HEK293 (cell line): ENCODE measurements around the gene DPP6.

Source experiments
- CTCF ChIA-PET: fragments of 350-600 bp; formaldehyde crosslinking; extraction: SDS; loops from one replicate; lab custom pipeline; 2021; ENCODE audit warnings: antibody characterized with exemption; lab: Yijun Ruan, JAX
- POLR2A ChIA-PET: fragments of 300-600 bp; formaldehyde crosslinking; extraction: SDS; loops from one replicate; lab custom pipeline; 2020; ENCODE audit warnings: antibody characterized with exemption, inconsistent platforms; lab: Yijun Ruan, JAX
- H3K27ac ChIP-seq: fragments of 200-500 bp; sonication (Bioruptor generic); 2 replicates; pipeline ENCODE4 v1.5.1; 2014; ENCODE audit warnings: low read depth, low read length, control low read depth, inconsistent platforms; ENCODE audit errors: extremely low read depth
- H3K36me3 ChIP-seq, 2 experiments: fragments of 200-500 bp in 1 of 2; sonication (Bioruptor generic) in 1 of 2; 1 replicate in 1 of 2; 2 replicates in 1 of 2; pipeline ENCODE4 v1.5.1; 2014 to 2017; ENCODE audit warnings: inconsistent platforms in 2 of 2, low read length in 2 of 2; ENCODE audit not compliant: control insufficient read depth in 2 of 2, insufficient read depth in 1 of 2
- H3K4me1 ChIP-seq: fragments of 200-500 bp; sonication (Bioruptor generic); 2 replicates; pipeline ENCODE4 v1.5.1; 2014; ENCODE audit warnings: mild to moderate bottlenecking, low read length, inconsistent platforms; ENCODE audit not compliant: control insufficient read depth, insufficient read depth
- H3K4me3 ChIP-seq: 2 replicates; pipeline ENCODE4 v1.5.1; 2011; ENCODE audit warnings: low read depth, mild to moderate bottlenecking, control low read depth, low read length, moderate library complexity
- H3K9me3 ChIP-seq: fragments of 200-500 bp; sonication (Bioruptor generic); 2 replicates; pipeline ENCODE4 v1.5.1; 2014; ENCODE audit warnings: low read depth, low read length, inconsistent platforms; ENCODE audit not compliant: control insufficient read depth, insufficient read depth
- EGR2 ChIP-seq: fragments of 450-650 bp; formaldehyde crosslinking; IDR thresholded peaks from 2 replicates; pipeline ENCODE4 v1.5.1; 2016; ENCODE audit warnings: low read depth, missing biosample characterization, missing genetic modification characterization
- GLIS1 ChIP-seq: fragments of 450-650 bp; formaldehyde crosslinking; IDR thresholded peaks from 2 replicates; pipeline ENCODE4 v1.5.1; 2016; ENCODE audit warnings: missing biosample characterization, missing genetic modification characterization
- PATZ1 ChIP-seq: fragments of 450-650 bp; formaldehyde crosslinking; IDR thresholded peaks from 2 replicates; pipeline ENCODE4 v1.5.1; 2016; ENCODE audit warnings: missing biosample characterization, missing genetic modification characterization
- PRDM10 ChIP-seq: fragments of 450-650 bp; formaldehyde crosslinking; IDR thresholded peaks from 2 replicates; pipeline ENCODE4 v1.5.1; 2016; ENCODE audit warnings: missing biosample characterization, missing genetic modification characterization
- SCRT2 ChIP-seq: fragments of 450-650 bp; formaldehyde crosslinking; IDR thresholded peaks from 2 replicates; pipeline ENCODE4 v1.5.1; 2016; ENCODE audit warnings: missing biosample characterization, missing genetic modification characterization
- SP3 ChIP-seq: fragments of 450-650 bp; formaldehyde crosslinking; IDR thresholded peaks from 2 replicates; pipeline ENCODE4 v1.5.1; 2016; ENCODE audit warnings: missing biosample characterization, missing genetic modification characterization
- ZBTB11 ChIP-seq: fragments of 450-650 bp; formaldehyde crosslinking; conservative IDR thresholded peaks from 2 replicates; pipeline ENCODE4 v1.5.1; 2016; ENCODE audit warnings: low read depth, missing biosample characterization, missing genetic modification characterization
- ZFP37 ChIP-seq: fragments of 450-650 bp; formaldehyde crosslinking; IDR thresholded peaks from 2 replicates; pipeline ENCODE4 v1.5.1; 2016; ENCODE audit warnings: missing biosample characterization, missing genetic modification characterization
- ZNF121 ChIP-seq: fragments of 450-650 bp; formaldehyde crosslinking; IDR thresholded peaks from 2 replicates; pipeline ENCODE4 v1.5.1; 2016; ENCODE audit warnings: missing biosample characterization, missing genetic modification characterization
- ZNF133 ChIP-seq: fragments of 450-650 bp; formaldehyde crosslinking; IDR thresholded peaks from 2 replicates; pipeline ENCODE4 v1.5.1; 2016; ENCODE audit warnings: missing biosample characterization, missing genetic modification characterization
- ZNF140 ChIP-seq: fragments of 450-650 bp; formaldehyde crosslinking; IDR thresholded peaks from 2 replicates; pipeline ENCODE4 v1.5.1; 2016; ENCODE audit warnings: missing biosample characterization, missing genetic modification characterization
- ZNF146 ChIP-seq: fragments of 450-650 bp; formaldehyde crosslinking; IDR thresholded peaks from 2 replicates; pipeline ENCODE4 v1.5.1; 2016; ENCODE audit warnings: missing biosample characterization, missing genetic modification characterization
- ZNF19 ChIP-seq: fragments of 450-650 bp; formaldehyde crosslinking; IDR thresholded peaks from 2 replicates; pipeline ENCODE4; 2016; ENCODE audit warnings: missing biosample characterization, missing genetic modification characterization, low read depth
- ZNF202 ChIP-seq: fragments of 450-650 bp; formaldehyde crosslinking; IDR thresholded peaks from 2 replicates; pipeline ENCODE4 v1.5.1; 2016; ENCODE audit warnings: missing biosample characterization, missing genetic modification characterization, borderline replicate concordance
- ZNF362 ChIP-seq: fragments of 450-650 bp; formaldehyde crosslinking; IDR thresholded peaks from 2 replicates; pipeline ENCODE4 v1.5.1; 2016; ENCODE audit warnings: missing biosample characterization, missing genetic modification characterization
- ZNF510 ChIP-seq: fragments of 450-650 bp; formaldehyde crosslinking; IDR thresholded peaks from 2 replicates; pipeline ENCODE4 v1.5.1; 2018; ENCODE audit warnings: mild to moderate bottlenecking, missing genetic modification characterization, missing biosample characterization; ENCODE audit not compliant: insufficient replicate concordance
- ZNF621 ChIP-seq: fragments of 450-650 bp; formaldehyde crosslinking; IDR thresholded peaks from 2 replicates; pipeline ENCODE4 v1.5.1; 2017; ENCODE audit warnings: missing biosample characterization, missing genetic modification characterization
- ZNF626 ChIP-seq: fragments of 450-650 bp; sonication (Bioruptor Pico); formaldehyde crosslinking; IDR thresholded peaks from 2 replicates; pipeline ENCODE4 v1.5.1; 2018; ENCODE audit warnings: missing biosample characterization, missing genetic modification characterization, inconsistent platforms
- ZNF629 ChIP-seq: fragments of 450-650 bp; formaldehyde crosslinking; IDR thresholded peaks from 2 replicates; pipeline ENCODE4 v1.5.1; 2017; ENCODE audit warnings: missing biosample characterization, missing genetic modification characterization
- ZNF777 ChIP-seq: fragments of 450-650 bp; formaldehyde crosslinking; IDR thresholded peaks from 2 replicates; pipeline ENCODE4 v1.5.1; 2017; ENCODE audit warnings: missing biosample characterization, missing genetic modification characterization, borderline replicate concordance
- ZSCAN30 ChIP-seq: fragments of 450-650 bp; IDR thresholded peaks from 2 replicates; pipeline ENCODE4 v1.5.1; 2018; ENCODE audit warnings: missing biosample characterization, mild to moderate bottlenecking, missing genetic modification characterization, moderate library complexity
- TF ChIP-seq, protein P1 (sequence below): fragments of 450-650 bp; formaldehyde crosslinking; IDR thresholded peaks from 2 replicates; pipeline ENCODE4 v1.5.1; 2016; ENCODE audit warnings: missing biosample characterization, missing genetic modification characterization
- TF ChIP-seq, protein P2 (sequence below): fragments of 450-650 bp; formaldehyde crosslinking; IDR thresholded peaks from 2 replicates; pipeline ENCODE4; 2016; ENCODE audit warnings: missing biosample characterization, missing genetic modification characterization

Gene DPP6

DNA sequence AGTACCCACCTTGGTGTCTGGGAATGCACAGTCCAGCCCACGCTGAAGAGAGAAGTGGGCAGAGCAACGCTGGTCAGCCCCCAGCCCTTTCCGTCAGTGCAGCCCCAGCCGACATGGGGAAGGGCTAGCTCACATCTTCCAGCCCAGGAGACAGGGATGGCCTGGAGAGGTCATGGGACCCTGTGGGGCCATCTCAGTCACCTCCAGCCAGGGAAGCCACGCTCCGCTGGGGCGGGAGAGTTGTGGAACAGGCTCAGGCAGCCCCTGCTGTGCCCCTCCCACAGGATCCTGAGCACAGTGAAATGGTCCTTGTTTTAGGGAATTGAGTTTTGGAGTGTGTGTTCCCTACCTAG lies 865.6 kb downstream of the DPP6 start:
- Histone ChIP-seq H3K4me3 (no peak overlapping the region), H3K4me1 (no peaks in the 10 kb centered on the region), H3K36me3 (no peaks in the 10 kb centered on the region), H3K27ac (no peak overlapping the region), H3K9me3 (no peaks in the 10 kb centered on the region)
- ChIA-PET POLR2A (no interaction called here), CTCF (interaction anchor here (2.7 kb wide), 1 partner anchor 9 kb away, joined by 19 read pairs; no protein-coding TSS in a partner anchor)
- TF ChIP-seq EGR2 (tag by site-specific recombination) (no peak), ZNF777 (no peak), ZNF626 (tag by site-specific recombination) (no peak), ZNF629 (tag by site-specific recombination) (no peak), ZNF133 (tag by site-specific recombination) (no peak)
- TF ChIP-seq, protein P1, sequence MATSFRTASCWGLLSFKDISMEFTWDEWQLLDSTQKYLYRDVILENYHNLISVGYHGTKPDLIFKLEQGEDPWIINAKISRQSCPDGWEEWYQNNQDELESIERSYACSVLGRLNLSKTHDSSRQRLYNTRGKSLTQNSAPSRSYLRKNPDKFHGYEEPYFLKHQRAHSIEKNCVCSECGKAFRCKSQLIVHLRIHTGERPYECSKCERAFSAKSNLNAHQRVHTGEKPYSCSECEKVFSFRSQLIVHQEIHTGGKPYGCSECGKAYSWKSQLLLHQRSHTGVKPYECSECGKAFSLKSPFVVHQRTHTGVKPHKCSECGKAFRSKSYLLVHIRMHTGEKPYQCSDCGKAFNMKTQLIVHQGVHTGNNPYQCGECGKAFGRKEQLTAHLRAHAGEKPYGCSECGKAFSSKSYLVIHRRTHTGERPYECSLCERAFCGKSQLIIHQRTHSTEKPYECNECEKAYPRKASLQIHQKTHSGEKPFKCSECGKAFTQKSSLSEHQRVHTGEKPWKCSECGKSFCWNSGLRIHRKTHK, result no peak

- TF ChIP-seq PRDM10 (tag by site-specific recombination), result no peak
- no peak for TF ChIP-seq ZNF140
- TF ChIP-seq, protein P2, sequence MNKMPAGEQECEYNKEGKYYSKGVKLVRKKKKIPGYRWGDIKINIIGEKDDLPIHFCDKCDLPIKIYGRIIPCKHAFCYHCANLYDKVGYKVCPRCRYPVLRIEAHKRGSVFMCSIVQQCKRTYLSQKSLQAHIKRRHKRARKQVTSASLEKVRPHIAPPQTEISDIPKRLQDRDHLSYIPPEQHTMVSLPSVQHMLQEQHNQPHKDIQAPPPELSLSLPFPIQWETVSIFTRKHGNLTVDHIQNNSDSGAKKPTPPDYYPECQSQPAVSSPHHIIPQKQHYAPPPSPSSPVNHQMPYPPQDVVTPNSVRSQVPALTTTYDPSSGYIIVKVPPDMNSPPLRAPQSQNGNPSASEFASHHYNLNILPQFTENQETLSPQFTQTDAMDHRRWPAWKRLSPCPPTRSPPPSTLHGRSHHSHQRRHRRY (tag by site-specific recombination), result no peak
- no peak for TF ChIP-seq ZNF19 (tag by site-specific recombination)
- TF ChIP-seq ZNF146, result no peak
- no peak for TF ChIP-seq ZNF362 (tag by site-specific recombination)
- TF ChIP-seq ZFP37 (tag by site-specific recombination), result no peak
- no peak for TF ChIP-seq ZNF621 (tag by site-specific recombination)
- no peak for TF ChIP-seq PATZ1 (tag by site-specific recombination)
- TF ChIP-seq ZNF202, result no peak
- TF ChIP-seq ZSCAN30 (tag by site-specific recombination), result no peak
- no peak for TF ChIP-seq SP3 (tag by site-specific recombination)
- no peak for TF ChIP-seq ZNF510 (tag by site-specific recombination)
- no peak for TF ChIP-seq ZBTB11 (tag by site-specific recombination)
- no peak for TF ChIP-seq SCRT2 (tag by site-specific recombination)
- no peak for TF ChIP-seq GLIS1 (tag by site-specific recombination)
- TF ChIP-seq ZNF121, result no peak
- H3K4me3 ChIP-seq, result no peak overlapping the region
- H3K4me1 ChIP-seq, result no peaks in the 10 kb centered on the region
- H3K9me3 ChIP-seq, result no peaks in the 10 kb centered on the region
- no peak overlapping the region for H3K27ac ChIP-seq
- CTCF ChIA-PET, result interaction anchor here (0.6 to 2.7 kb wide), 3 partner anchors 9 to 462 kb away, joined by 3 to 19 read pairs (median 3); no protein-coding TSS in a partner anchor
- POLR2A ChIA-PET, result no interaction called here
- no peaks in the 10 kb centered on the region for H3K36me3 ChIP-seq
Measured at GRCh38 chr7:154918266-154918665, 866.1 kb downstream of the DPP6 start.
